GM13976 (cell line): ENCODE results near the gene GABARAP.

Experiments
- DNase-seq: peaks from one replicate; pipeline ENCODE4 v3.0.0; 2012; ENCODE audit warnings: low spot score
- in situ Hi-C: fragments of 300-500 bp; cut with MboI; formaldehyde crosslinking; loops from one replicate; pipeline ENCODE4 v1.12.0; 2022; ENCODE audit warnings: low sequenced_read_pairs, mixed read lengths, inconsistent platforms; ENCODE audit not compliant: unreplicated experiment
- TF ChIP-seq, protein P1 (sequence below): IDR thresholded peaks from 2 replicates; pipeline ENCODE4 v1.5.1; 2012; ENCODE audit warnings: borderline replicate concordance, mild to moderate bottlenecking; ENCODE audit not compliant: insufficient read depth; ENCODE audit errors: extremely low read depth, missing control alignments, control extremely low read depth

The GABARAP gene

DNA sequence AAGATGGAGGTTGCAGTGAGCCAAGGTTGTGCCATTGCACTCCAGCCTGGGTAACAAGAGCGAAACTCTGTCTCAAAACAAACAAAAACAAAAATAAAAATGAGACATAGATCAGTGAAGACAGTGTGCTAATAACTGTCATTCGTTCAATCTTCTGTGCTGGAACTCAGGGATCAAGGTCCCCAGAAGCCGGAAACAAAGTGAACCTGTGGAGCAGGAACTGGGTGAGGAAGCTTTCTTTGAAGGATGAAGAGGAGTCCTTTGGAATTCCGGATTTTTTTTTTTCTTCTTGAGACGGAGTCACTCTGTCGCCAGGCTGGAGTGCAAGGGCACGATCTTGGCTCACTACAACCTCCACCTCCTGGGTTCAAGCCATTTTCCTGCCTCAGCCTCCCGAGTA, 37.2 kb upstream of the GABARAP start:
- in situ Hi-C loops: loop anchor here (25.0 kb wide), 1 partner anchor 242 kb away; the partner anchor contains the start of genes SLC16A11 and SLC16A13
- TF ChIP-seq, protein P1, sequence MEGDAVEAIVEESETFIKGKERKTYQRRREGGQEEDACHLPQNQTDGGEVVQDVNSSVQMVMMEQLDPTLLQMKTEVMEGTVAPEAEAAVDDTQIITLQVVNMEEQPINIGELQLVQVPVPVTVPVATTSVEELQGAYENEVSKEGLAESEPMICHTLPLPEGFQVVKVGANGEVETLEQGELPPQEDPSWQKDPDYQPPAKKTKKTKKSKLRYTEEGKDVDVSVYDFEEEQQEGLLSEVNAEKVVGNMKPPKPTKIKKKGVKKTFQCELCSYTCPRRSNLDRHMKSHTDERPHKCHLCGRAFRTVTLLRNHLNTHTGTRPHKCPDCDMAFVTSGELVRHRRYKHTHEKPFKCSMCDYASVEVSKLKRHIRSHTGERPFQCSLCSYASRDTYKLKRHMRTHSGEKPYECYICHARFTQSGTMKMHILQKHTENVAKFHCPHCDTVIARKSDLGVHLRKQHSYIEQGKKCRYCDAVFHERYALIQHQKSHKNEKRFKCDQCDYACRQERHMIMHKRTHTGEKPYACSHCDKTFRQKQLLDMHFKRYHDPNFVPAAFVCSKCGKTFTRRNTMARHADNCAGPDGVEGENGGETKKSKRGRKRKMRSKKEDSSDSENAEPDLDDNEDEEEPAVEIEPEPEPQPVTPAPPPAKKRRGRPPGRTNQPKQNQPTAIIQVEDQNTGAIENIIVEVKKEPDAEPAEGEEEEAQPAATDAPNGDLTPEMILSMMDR: no peak
- no peak for DNase-seq

DNA sequence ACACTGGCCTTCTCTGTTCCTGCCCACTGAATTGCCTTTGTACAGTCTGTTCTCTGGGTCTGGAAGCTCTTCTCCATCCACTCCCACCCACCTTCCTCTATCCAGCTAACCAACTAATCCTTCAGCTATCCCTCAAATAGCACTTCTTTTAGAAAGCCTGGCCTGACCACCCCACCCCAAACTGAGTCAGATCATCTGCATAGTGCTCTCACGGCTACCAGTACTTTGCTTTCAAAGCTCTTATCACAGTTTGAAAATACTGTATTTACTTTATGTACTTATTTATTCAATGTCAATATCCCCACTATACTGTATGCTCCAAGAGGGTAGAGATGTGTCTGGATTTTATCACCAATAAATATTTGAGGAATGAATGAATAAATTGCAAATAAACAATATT, 24.5 kb upstream of the GABARAP start:
- no peak for DNase-seq
- TF ChIP-seq, protein P1: no peak
- in situ Hi-C loops: no loop called here

DNA sequence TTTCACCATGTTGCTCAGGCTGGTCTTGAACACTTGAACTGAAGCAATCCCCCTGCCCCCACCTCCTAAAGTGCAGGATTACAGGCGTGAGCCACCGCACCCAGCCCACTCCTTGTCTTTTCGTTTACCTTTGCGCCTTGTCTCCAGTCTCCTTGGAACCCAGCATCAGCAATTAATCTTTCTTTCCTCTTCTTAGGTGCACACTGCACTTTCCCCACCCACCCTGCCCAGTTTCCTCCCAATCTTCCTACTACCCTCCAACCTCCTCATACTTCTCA, 21.5 kb upstream of the GABARAP start:
- no peak for DNase-seq
- in situ Hi-C loops: no loop called here
- TF ChIP-seq, protein P1: no peak

- TF ChIP-seq, protein P1: no peak
- in situ Hi-C loops: no loop called here
- no peak for DNase-seq
Measured at GRCh38 chr17:7262935-7263800, 20.9 kb upstream of the GABARAP start.

GRCh38 chr17:7262192-7262934, 20.1 kb upstream of the GABARAP start, which contains the start of gene CLDN7:
CLDN7 (minus strand) TSS chr17:7262478; CDS start chr17:7262043, 435 bp downstream.
- TF ChIP-seq, protein P1: no peak
- DNase-seq: no peak
- in situ Hi-C loops: no loop called here

GRCh38 chr17:7261379-7262191, 19.3 kb upstream of the GABARAP start:
- DNase-seq: peak; percentile 71
- TF ChIP-seq, protein P1: no peak
- in situ Hi-C loops: no loop called here
